Epithelial cell of prostate (primary cell): Measurements from ENCODE around the gene ELMOD3.
"Not testable (repeated sequence)": the region's sequence is repeated elsewhere in the genome, so short reads cannot be mapped to it uniquely, and the experiment has no call there.

Experiments
- DNase-seq: peaks from one replicate; pipeline ENCODE4 v3.0.0-alpha.2; 2011; ENCODE audit warnings: low read depth, low spot score
- H3K27ac ChIP-seq: fragments of 450-650 bp; 2 replicates; pipeline ENCODE4 v1.5.1; 2017; ENCODE audit warnings: mild to moderate bottlenecking

ELMOD3 gene

DNA sequence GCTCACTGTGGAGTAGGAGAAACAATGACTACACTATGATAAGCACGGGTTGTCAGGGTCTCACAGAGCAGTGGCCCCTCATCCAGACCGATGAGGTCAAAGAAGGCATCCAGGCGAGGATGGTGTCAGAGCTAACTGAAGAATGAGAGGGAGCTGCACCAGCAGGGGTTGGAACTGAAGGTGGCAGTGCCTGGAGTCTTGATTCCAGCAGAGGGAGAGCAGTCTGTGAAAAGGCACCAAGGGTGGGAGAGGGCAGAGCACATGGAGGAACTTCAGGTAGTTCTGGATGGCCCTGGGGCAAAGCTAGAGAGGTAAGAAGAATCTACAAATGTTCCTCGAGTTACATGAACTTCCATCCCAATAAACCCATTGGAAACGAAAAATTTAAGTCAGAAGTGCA lies 12.6 kb downstream of the ELMOD3 start:
- no peak for DNase-seq
- H3K27ac ChIP-seq: no peak overlapping the region

DNA sequence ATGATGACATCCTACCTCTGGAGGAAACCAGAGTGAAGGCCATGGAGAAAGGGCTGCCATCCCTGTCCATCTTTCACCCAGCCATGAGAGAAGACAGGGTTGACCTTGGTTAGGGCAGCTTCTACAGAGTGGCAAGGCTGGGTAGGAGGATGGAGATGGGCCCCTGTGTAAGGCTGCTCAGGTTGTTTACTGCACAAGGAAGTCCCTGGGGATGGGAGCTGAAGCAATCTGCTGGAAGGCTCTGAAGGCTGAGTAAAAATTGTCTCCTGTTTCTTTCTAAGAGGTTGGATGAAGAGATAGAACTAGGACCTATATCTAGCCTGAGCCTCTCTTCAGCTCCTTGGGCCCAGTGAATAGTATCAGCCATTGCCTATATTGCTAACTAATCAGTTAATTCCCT lies 14.4 kb downstream of the ELMOD3 start:
- H3K27ac ChIP-seq: no peak overlapping the region
- no peak for DNase-seq

DNA sequence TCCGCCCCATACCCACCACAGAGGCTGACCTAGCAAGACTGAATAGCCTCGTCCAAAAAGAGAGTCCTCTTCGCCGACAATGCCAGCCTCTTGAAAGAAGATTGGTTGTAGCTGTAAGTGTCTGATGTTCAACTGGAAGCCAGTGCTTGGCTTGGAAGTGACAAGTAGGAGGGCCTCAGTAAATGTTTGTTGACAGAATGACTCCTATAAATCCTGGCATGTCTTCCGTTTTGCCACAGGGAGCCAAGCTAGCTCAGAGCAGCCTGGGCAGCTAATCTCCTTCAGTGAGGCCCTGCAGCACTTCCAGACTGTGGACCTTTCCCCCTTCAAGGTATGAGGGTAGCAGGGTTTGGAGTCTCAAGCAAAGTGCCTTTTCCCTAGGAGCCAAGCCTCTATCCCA lies 14.9 kb downstream of the ELMOD3 start:
- H3K27ac ChIP-seq: no peak overlapping the region
- peak; percentile 22 for DNase-seq

DNA sequence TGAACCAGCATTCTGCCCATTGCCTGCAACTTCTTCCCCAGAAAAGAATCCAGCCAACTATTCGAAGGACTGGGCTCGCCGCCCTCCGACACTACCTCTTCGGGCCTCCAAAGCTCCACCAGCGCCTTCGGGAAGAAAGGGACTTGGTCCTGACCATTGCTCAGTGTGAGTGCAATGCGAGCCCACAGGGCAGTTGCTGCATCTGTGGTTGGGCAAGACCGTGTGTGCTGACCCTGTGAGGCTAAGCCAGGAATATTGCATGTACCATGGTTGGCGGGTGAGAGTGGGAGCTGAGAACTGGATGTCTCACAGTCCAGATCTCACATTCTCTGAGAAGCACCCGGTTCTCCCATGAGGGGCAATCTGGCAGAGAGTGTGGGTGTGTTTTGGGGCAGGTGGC lies 16.5 kb downstream of the ELMOD3 start:
- H3K27ac ChIP-seq: no peak overlapping the region
- DNase-seq: no peak

DNA sequence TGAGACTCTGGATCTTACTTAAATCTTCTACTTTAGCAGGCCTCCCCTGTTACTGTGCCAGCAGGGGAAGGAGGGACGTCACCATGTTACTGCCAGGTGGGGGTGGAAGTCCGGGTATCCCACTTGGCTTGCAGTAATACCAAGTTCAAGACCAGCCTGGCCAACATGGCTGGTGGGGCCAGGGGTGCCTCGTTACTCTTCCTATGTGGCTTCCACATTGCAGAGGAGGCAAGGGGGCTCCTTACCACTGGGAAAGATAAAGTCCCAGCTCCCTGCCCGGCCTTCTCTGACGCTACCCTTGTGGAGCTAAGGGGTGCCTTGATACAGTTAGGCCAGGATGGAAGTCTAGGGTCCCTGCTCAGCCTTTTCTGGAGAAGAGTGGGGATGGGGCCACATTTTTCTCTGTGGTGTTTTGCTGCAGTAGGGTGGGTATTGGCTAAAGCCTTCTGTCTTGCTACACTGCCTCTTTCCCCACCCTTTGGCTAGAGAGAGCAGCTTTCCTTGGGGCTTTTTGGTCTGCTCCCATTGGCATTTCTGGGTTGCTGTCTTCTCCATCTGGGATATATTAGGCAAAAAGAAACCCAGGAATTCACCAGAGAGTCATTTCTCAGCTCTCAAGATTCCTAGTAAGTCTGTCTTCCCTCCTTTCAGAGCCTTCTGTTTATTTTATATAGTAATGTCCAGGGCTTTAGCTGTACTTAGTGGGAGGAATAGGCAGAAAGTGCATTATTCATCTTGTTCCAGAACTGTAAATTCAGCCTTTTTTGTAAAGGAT lies 21.9 kb downstream of the ELMOD3 start:
- peak overlapping the region; percentile 68 for H3K27ac ChIP-seq

DNA sequence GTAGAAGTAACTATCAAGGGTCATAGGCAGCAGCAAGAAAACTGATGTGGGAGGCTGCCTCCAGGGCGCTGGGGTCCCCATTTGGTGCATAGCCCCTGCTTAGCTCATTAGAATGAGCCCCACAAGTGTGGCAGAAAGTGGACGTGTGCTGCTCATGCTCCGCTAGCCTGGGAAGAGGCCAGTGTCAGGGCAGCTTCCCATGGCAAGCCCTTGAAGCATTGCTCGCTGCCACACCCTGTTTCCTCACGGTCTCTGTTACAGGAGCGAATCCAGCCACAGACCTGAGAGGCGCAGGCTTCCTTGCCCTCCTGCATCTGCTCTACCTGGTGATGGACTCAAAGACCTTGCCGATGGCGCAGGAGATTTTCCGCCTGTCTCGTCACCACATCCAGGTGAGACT lies 22.5 kb downstream of the ELMOD3 start:
- H3K27ac ChIP-seq: peak overlapping the region; percentile 68
- no peak for DNase-seq

More for the DNA sequence above, 21.9 kb downstream of the ELMOD3 start:
- DNase-seq: no peak

DNA sequence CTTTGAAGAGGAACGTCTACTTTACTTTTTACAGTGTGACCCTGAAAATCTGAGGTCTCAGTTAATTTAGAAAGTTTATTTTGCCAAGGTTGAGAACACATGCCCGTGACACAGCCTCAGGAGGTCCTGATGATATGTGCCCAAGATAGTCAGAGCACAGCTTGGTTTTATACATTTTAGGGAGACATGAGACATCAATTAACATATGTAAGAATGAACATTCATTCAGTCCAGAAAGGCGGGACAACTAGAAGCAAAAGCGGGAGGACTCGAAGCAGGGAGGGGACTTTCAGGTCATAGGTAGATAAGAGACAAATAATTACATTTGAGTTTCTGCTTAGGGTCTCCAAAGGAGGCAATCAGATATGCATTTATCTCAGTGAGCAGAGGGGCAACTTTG lies 23.7 kb downstream of the ELMOD3 start:
- DNase-seq: no peak
- peak overlapping the region; percentile 68 for H3K27ac ChIP-seq

DNA sequence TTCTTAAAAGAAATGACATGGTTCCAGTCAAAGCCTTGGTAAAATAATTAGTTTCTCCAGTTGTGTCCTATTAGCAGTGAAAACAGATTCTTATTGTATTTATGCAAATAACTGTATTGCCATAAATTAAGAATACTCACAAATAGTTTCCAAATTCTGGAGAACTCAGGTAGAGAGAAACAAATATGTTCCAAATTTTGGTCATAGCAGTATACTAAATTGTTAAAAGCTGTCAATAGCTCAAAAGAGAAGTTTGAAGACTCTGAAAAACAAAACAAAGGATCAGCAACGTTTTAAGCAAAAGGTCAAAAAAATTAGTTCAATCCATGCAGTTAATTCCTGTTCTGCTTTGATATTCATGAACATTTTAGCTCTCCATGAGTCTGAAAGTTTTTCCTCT lies 25.5 kb downstream of the ELMOD3 start:
- no peak for DNase-seq

DNA sequence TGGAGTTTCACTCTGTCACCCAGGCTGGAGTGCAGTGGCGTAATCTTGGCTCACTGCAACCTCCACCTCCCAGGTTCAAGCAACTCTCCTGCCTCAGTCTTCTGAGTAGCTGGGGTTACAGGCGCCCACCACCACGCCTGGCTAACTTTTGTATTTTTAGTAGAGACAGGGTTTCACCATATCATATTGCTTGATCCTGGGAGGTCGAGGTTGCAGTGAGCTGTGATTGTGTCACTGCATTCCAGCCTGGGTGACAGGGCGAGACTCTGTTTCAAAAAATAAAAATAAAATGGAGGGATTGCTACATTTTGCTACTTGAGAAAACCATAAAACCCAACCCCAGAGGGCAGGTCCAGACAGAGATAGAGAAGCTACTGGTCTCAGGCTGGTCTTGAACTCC lies 28.6 kb downstream of the ELMOD3 start:
- H3K27ac ChIP-seq: peak overlapping the region; percentile 11
- DNase-seq: not testable (repeated sequence)

More for the DNA sequence above, 25.5 kb downstream of the ELMOD3 start:
- no peak overlapping the region for H3K27ac ChIP-seq

DNA sequence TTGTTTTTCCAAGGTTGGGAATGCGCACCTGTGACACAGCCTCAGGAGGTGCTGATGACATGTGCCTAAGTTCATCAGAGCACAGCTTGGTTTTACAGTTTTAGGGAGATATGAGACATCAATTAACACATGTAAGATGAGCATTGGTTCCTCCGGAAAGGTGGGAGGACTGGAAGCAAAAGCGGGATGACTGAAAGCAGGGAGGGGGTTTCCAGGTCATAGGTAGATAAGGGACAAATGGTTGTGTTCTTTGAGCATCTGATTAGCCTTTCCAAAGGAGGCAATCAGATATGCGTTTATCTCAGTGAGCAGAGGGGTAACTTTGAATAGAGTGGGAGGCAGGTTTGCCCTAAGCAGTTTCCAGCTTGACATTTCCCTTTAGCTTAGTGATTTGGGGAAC lies 29.3 kb downstream of the ELMOD3 start:
- peak overlapping the region; percentile 11 for H3K27ac ChIP-seq
- no peak for DNase-seq

DNA sequence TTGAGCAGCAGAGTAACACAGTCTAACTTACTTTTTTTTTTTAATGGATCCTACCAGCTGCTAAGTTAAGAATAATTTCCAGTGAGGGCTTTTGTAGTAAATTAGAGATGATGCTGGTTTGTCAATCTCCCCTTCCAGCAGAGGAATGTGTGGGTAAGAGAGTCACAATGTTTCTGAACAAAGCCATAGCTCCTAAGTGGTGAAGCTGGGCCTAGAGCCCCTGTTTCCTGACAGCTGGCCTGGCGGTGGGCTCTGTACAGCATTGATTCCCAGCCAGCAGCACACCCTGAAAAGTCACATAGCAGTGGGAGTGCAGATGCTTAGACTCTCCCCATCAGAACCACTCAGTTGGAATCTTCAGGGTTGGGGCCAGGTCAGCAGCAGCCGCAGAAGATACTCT lies 31.2 kb downstream of the ELMOD3 start:
- no peak for DNase-seq
- H3K27ac ChIP-seq: no peak overlapping the region

DNA sequence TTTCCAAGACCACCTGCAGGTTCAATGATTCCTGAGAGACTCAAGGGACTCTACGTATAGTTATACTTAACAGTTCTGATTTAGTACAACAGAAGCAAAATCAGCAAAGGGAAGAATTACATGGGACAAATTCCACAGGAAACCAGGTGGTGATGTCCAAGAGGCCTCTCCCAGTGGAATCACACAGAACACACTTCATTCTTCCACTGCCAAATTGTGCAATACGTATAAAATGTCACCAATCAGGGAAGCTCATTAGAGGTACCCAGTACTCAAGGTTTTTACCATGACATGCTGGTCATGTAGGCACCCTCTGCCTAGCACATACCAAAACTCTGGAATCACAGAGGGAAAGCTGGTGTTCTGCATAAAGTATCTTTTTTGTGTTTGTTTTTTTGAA lies 33.2 kb downstream of the ELMOD3 start:
- no peak overlapping the region for H3K27ac ChIP-seq
- no peak for DNase-seq

DNA sequence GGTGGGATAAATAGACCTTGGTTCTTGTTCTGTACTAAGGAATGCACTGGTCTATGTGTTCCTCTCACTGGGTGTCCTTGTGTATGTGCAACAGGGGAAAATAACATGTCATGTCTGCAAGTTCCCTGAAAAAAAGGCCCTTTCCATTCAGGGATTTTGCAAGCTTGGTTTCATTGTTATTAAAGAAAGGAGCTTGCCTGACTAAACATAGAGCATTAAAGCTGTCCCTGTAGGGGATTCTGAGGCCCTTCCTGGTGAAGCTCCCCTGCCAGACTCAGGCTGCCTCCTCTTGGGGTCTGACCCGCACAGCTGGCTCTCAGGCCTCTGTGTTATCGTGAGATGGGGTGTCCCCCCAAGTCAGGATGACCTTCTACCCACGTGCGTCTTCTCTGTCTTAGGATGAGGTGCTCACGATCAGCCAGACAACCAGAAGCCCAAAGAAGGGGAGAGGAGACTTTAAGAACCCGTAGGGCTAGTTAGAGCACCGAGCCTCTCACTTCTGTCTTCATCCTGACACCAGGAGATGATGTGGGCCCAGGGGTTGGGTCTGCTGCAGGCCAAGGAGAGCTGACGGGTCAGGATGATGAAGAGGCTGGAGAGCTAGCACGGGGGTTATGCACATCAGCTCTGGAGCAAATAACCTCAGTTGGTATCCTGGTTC lies 34.4 kb downstream of the ELMOD3 start:
- DNase-seq: no peak
- H3K27ac ChIP-seq: no peak overlapping the region

DNA sequence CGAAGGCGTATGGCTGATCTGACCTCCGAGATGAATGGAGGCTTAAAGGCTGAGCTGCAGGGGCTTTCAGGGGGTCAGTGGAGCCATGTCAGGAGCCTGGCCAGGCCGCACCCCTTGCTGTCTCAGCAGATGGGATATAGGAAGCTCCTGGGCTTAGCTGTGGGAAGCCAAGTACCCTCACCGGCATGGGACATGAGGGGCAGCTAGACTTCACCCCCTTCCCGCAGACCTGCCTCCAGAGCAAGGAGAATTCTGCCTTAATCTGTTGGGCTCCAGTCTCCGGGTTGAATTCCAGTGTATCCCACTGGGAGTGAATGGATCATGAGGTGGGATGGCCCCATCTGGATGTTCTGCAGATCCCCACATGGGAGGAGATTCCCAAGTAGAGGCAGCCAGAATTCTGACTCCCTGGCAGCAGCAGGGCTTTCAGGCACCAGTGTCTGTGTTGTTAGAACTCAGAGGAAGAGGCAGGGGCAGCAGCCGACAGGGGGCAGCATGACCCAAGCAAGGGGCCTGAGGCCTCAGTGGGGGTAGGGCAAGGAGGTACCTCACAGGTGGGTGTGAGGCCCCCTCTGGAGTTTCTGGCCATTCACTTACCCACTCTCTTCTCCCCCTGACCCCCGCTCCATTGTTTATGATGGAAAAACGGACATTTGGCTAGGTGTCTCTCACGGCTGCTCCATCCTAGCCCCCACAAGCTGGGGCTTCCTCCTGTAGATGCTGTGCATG lies 36.5 kb downstream of the ELMOD3 start:
- H3K27ac ChIP-seq: no peak overlapping the region
- no peak for DNase-seq

DNA sequence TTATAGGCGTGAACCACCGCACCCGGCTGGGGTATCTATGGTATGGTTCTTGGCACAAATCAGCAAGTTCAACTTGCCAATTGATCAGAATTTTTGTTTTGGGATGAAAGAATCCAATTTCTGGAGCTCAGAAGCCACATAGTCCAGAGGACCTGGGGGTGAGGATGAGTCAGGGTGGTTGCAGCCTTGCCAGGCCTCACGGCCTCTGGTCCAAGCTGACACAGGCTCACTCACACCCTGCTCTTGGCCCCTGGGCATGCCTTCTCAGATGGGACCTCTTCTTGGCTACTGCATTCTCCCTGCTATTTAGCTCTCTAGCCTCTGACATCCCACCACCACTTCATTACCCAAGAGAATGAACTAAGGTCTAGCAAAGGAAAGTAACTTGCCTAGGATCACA lies 39.3 kb downstream of the ELMOD3 start:
- no peak for DNase-seq
- no peak overlapping the region for H3K27ac ChIP-seq

DNA sequence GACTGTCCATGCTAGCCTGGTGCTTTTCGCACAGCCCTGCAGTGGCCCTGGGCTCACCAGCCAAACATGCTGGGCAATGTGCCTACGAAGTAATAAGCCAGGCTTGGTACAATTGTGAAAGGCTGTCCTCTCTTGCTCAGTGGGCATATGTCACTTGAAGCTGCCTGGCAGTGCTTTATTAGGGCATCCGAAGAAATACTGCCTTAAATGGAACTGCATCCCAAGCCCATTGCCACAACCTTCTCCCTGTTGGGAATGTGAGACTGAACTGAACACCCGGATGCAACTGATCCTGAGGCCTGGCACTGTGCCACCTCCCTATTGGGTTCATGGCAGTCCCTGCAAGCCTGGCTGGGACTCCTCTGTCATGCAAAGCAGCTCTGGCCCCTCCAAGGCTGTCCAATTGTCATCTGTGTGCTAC lies 39.7 kb downstream of the ELMOD3 start:
- H3K27ac ChIP-seq: no peak overlapping the region
- DNase-seq: no peak

DNA sequence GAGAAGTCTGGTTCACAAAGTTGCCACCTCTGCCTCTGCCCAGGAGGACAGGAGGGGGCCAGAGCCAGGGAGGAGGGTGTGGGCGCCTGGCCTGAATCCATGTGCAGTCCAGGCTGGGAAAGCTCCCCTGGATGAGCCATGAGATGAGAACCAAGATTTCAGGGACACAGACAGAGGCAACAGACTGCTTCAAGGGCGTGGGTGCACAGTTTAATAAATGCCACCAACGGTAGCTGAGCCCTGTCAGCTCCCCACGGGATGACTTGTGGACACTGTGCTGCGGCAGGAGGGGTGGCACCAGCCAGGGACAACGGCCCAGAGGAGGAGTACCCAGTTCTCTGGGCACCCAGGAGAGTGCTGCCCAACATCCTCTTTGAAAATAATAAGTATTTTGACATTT lies 40.4 kb downstream of the ELMOD3 start:
- no peak for DNase-seq
- no peak overlapping the region for H3K27ac ChIP-seq

DNA sequence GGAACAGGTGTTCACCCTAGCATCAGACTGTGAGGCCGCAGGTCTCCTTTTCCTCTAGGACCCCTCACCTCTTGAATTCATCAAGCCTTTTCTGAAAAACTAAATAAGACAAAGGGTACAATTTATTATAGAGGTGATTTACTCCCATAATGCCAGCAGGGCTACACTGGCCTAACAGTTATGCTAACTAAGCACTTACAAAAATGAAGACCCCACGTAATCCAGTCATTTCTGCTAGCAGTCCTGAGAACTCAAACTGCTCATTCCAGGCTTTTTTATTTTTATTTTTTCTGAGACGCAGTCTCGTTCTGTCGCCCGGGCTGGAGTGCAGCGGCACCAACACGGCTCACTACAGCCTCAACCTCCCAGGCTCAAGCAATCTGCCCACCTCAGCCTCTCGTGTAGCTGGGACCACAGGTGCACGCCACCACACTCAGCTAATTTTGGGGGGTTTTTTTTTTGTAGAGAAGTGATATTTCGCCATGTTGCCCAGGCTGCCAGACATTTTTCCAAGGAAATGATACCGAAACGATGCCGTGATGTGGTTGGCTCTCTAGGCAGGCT lies 41.4 kb downstream of the ELMOD3 start:
- H3K27ac ChIP-seq: no peak overlapping the region
- DNase-seq: no peak

DNA sequence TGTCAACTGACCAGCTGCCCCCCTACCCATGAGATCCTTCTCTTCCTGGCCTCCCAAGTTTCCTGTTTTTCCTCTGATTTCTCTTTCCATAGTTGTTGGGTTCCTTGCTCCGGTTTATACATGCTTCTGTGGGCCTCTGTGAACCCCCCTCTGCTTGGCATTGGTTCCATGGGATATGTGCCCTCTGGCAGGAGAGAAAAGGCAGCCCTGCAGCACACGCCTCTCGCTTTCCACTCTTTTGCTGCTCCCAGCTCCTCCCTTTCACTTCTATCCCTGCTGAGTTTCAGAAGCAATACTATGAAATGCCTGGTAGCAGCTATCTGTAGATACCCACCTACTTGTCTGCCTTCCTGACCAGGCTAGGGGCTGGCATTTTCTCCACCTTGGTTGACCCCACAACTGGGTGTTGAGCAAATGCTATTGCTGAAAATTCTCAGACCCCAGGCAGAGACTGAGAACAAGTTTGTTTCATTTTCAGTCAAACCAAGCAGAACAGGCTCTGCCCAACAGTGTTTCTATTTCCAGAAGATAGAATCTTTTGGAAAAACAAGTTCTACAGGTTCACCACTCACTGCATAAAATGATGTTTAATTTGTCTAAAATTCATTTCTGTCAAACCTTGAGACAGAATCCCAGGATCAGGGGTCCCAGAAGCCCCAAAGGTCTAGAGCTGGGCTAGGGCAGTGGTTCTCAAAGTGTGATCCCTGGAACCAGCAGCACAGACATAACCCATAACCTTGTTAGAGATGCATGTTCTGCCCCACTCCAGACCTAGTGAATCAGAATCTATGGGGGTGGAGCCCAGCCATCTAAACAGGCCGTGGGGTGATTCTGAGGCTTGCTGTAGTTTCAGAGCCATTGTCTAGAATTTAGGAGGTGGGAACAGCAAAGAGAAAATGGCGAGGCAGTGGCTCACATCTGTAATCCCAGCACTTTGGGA lies 42.2 kb downstream of the ELMOD3 start:
- DNase-seq: no peak
- peak overlapping the region; percentile 23 for H3K27ac ChIP-seq

DNA sequence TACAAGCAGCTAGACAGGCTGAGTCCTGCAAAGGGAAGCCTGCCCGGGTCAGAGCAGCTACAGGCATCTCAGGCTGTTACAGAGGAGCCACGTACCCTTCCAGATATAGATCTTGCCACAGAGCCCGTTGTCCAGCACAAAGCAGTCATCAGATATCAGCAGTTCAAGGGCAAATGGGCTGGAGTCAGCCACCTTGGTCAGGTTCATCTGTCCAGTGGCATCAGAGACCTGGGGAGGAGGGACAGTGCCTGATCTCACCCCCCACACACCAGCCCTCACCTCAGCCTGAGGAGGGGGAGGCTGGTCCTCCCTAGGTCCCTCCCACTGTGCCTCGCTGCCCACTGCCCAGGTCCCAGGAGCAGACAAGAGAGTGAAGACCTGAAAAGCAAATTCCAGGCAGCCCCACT lies 43.4 kb downstream of the ELMOD3 start:
- DNase-seq: no peak
- peak overlapping the region; percentile 23 for H3K27ac ChIP-seq
